Activated naive CD8-positive, alpha-beta T cell treated with anti-CD3 and anti-CD28 coated beads, Interleukin-2, amount 50 U/mL, for 24 hours (primary cell): Measurements from ENCODE around the gene CMTM4.
A peak's percentile ranks its signal among the peaks of the same experiment; 100 is the strongest.
"Not testable (repeated sequence)": the region's sequence is repeated elsewhere in the genome, so short reads cannot be mapped to it uniquely, and the experiment has no call there.

Source experiments
- ATAC-seq: fragments of 150-1000 bp; cut with Tn5 transposase; one replicate; pipeline ENCODE4 v1.10.0; 2021
- DNase-seq: peaks from one replicate; pipeline ENCODE4 v3.0.0; 2021
- H3K27ac Mint-ChIP-seq: one replicate; pipeline ENCODE4 v1.8.0; 2021; ENCODE audit warnings: mild to moderate bottlenecking, mixed read lengths
- H3K27me3 Mint-ChIP-seq: one replicate; pipeline ENCODE4 v1.8.0; 2021; ENCODE audit warnings: mixed read lengths
- H3K36me3 Mint-ChIP-seq: one replicate; pipeline ENCODE4 v1.8.0; 2021; ENCODE audit warnings: low read depth, mixed read lengths
- H3K4me1 Mint-ChIP-seq: one replicate; pipeline ENCODE4 v1.8.0; 2021; ENCODE audit warnings: mixed read lengths
- H3K4me3 Mint-ChIP-seq: one replicate; pipeline ENCODE4 v1.8.0; 2021; ENCODE audit warnings: mild to moderate bottlenecking, moderate library complexity, mixed read lengths
- H3K9me3 Mint-ChIP-seq: one replicate; pipeline ENCODE4 v1.8.0; 2021; ENCODE audit warnings: mixed read lengths

Gene CMTM4

GRCh38 chr16:66695471-66695934 is 1.0 kb downstream of the CMTM4 start:
- no peak for DNase-seq

GRCh38 chr16:66693149-66693548 is 3.4 kb downstream of the CMTM4 start:
- H3K27me3 Mint-ChIP-seq, result peaks cover 21% of the 10 kb centered on the region
- ATAC-seq, result no peak
- H3K4me3 Mint-ChIP-seq, result no peak overlapping the region
- no peak for DNase-seq
- no peaks in the 10 kb centered on the region for H3K9me3 Mint-ChIP-seq
- H3K27ac Mint-ChIP-seq, result no peak overlapping the region
- peaks cover 14% of the 10 kb centered on the region for H3K4me1 Mint-ChIP-seq
- no peaks in the 10 kb centered on the region for H3K36me3 Mint-ChIP-seq

More at GRCh38 chr16:66695471-66695934, 1.0 kb downstream of the CMTM4 start:
- H3K9me3 Mint-ChIP-seq, result no peaks in the 10 kb centered on the region
- H3K27ac Mint-ChIP-seq, result peak overlapping the region; percentile 52
- H3K27me3 Mint-ChIP-seq, result peaks cover 30% of the 10 kb centered on the region
- H3K4me3 Mint-ChIP-seq, result peak overlapping the region; percentile 70
- ATAC-seq, result no peak
- peaks cover 14% of the 10 kb centered on the region for H3K4me1 Mint-ChIP-seq
- H3K36me3 Mint-ChIP-seq, result no peaks in the 10 kb centered on the region

GRCh38 chr16:66692341-66692740 is 4.2 kb downstream of the CMTM4 start:
- H3K27me3 Mint-ChIP-seq, result peaks cover 14% of the 10 kb centered on the region
- H3K27ac Mint-ChIP-seq, result no peak overlapping the region
- no peaks in the 10 kb centered on the region for H3K36me3 Mint-ChIP-seq
- ATAC-seq, result no peak
- peaks cover 13% of the 10 kb centered on the region for H3K4me1 Mint-ChIP-seq
- H3K4me3 Mint-ChIP-seq, result no peak overlapping the region
- DNase-seq, result no peak
- H3K9me3 Mint-ChIP-seq, result no peaks in the 10 kb centered on the region

- no peak for DNase-seq
- no peak for ATAC-seq
- Mint-ChIP-seq H3K36me3 (no peaks in the 10 kb centered on the region), H3K4me1 (peaks cover 9% of the 10 kb centered on the region), H3K27ac (no peak overlapping the region), H3K9me3 (no peaks in the 10 kb centered on the region), H3K27me3 (peaks cover 14% of the 10 kb centered on the region), H3K4me3 (no peak overlapping the region)
Measured at GRCh38 chr16:66691234-66691633, 5.3 kb downstream of the CMTM4 start.

GRCh38 chr16:66690106-66690847 is 6.3 kb downstream of the CMTM4 start:
- no peaks in the 10 kb centered on the region for H3K9me3 Mint-ChIP-seq
- ATAC-seq (no peak), DNase-seq (no peak)
- no peak overlapping the region for H3K27ac Mint-ChIP-seq
- no peaks in the 10 kb centered on the region for H3K36me3 Mint-ChIP-seq
- H3K4me1 Mint-ChIP-seq, result peaks cover 3% of the 10 kb centered on the region
- H3K27me3 Mint-ChIP-seq, result peaks cover 10% of the 10 kb centered on the region
- H3K4me3 Mint-ChIP-seq, result no peak overlapping the region

GRCh38 chr16:66689282-66689681 is 7.3 kb downstream of the CMTM4 start:
- H3K4me3 Mint-ChIP-seq, result no peak overlapping the region
- no peak overlapping the region for H3K27ac Mint-ChIP-seq
- H3K36me3 Mint-ChIP-seq, result no peaks in the 10 kb centered on the region
- no peaks in the 10 kb centered on the region for H3K9me3 Mint-ChIP-seq
- ATAC-seq (no peak), DNase-seq (no peak)
- H3K27me3 Mint-ChIP-seq, result peaks cover 3% of the 10 kb centered on the region
- H3K4me1 Mint-ChIP-seq, result no peaks in the 10 kb centered on the region

- DNase-seq, result no peak
- no peak for ATAC-seq
Measured at GRCh38 chr16:66687906-66688625, 8.5 kb downstream of the CMTM4 start.

GRCh38 chr16:66685501-66686115 is 10.9 kb downstream of the CMTM4 start:
- H3K27ac Mint-ChIP-seq, ATAC-seq, H3K4me1 Mint-ChIP-seq, H3K9me3 Mint-ChIP-seq, H3K36me3 Mint-ChIP-seq, H3K4me3 Mint-ChIP-seq, DNase-seq, H3K27me3 Mint-ChIP-seq: not testable (repeated sequence)

More at GRCh38 chr16:66687906-66688625, 8.5 kb downstream of the CMTM4 start:
- Mint-ChIP-seq H3K4me1 (no peaks in the 10 kb centered on the region), H3K9me3 (no peaks in the 10 kb centered on the region), H3K27ac (no peak overlapping the region), H3K27me3 (peaks cover 3% of the 10 kb centered on the region), H3K4me3 (no peak overlapping the region), H3K36me3 (no peaks in the 10 kb centered on the region)

- DNase-seq (no peak), ATAC-seq (no peak)
- no peaks in the 10 kb centered on the region for H3K36me3 Mint-ChIP-seq
- H3K4me3 Mint-ChIP-seq, result no peak overlapping the region
- no peaks in the 10 kb centered on the region for H3K4me1 Mint-ChIP-seq
- no peaks in the 10 kb centered on the region for H3K27me3 Mint-ChIP-seq
- H3K27ac Mint-ChIP-seq, result no peak overlapping the region
- H3K9me3 Mint-ChIP-seq, result no peaks in the 10 kb centered on the region
Measured at GRCh38 chr16:66682271-66682670, 14.3 kb downstream of the CMTM4 start.

- DNase-seq, result no peak
- H3K9me3 Mint-ChIP-seq, result no peaks in the 10 kb centered on the region
- no peak for ATAC-seq
Measured at GRCh38 chr16:66681676-66682075, 14.9 kb downstream of the CMTM4 start.

GRCh38 chr16:66678337-66678736 is 18.2 kb downstream of the CMTM4 start:
- no peaks in the 10 kb centered on the region for H3K27me3 Mint-ChIP-seq
- no peak overlapping the region for H3K4me3 Mint-ChIP-seq
- H3K27ac Mint-ChIP-seq, result no peak overlapping the region
- no peaks in the 10 kb centered on the region for H3K36me3 Mint-ChIP-seq
- ATAC-seq (no peak), DNase-seq (no peak)
- no peaks in the 10 kb centered on the region for H3K9me3 Mint-ChIP-seq
- no peaks in the 10 kb centered on the region for H3K4me1 Mint-ChIP-seq

More at GRCh38 chr16:66681676-66682075, 14.9 kb downstream of the CMTM4 start:
- Mint-ChIP-seq H3K4me3 (no peak overlapping the region), H3K27me3 (no peaks in the 10 kb centered on the region), H3K27ac (no peak overlapping the region), H3K4me1 (no peaks in the 10 kb centered on the region), H3K36me3 (no peaks in the 10 kb centered on the region)

GRCh38 chr16:66677836-66678235 is 18.7 kb downstream of the CMTM4 start:
- Mint-ChIP-seq H3K36me3 (no peaks in the 10 kb centered on the region), H3K27ac (no peak overlapping the region), H3K9me3 (no peaks in the 10 kb centered on the region), H3K27me3 (no peaks in the 10 kb centered on the region), H3K4me1 (no peaks in the 10 kb centered on the region), H3K4me3 (no peak overlapping the region)
- ATAC-seq (no peak), DNase-seq (no peak)

GRCh38 chr16:66677179-66677578 is 19.4 kb downstream of the CMTM4 start:
- no peaks in the 10 kb centered on the region for H3K36me3 Mint-ChIP-seq
- H3K9me3 Mint-ChIP-seq, result no peaks in the 10 kb centered on the region
- H3K27me3 Mint-ChIP-seq, result no peaks in the 10 kb centered on the region
- H3K27ac Mint-ChIP-seq, result no peak overlapping the region
- DNase-seq (no peak), ATAC-seq (no peak)
- no peaks in the 10 kb centered on the region for H3K4me1 Mint-ChIP-seq
- no peak overlapping the region for H3K4me3 Mint-ChIP-seq

GRCh38 chr16:66676599-66676998 is 19.9 kb downstream of the CMTM4 start:
- Mint-ChIP-seq H3K4me3 (no peak overlapping the region), H3K36me3 (no peaks in the 10 kb centered on the region), H3K4me1 (no peaks in the 10 kb centered on the region), H3K9me3 (no peaks in the 10 kb centered on the region), H3K27ac (no peak overlapping the region), H3K27me3 (no peaks in the 10 kb centered on the region)
- no peak for DNase-seq
- no peak for ATAC-seq

- H3K27me3 Mint-ChIP-seq, result no peaks in the 10 kb centered on the region
- ATAC-seq (no peak), DNase-seq (no peak)
- H3K36me3 Mint-ChIP-seq, result no peaks in the 10 kb centered on the region
- H3K4me1 Mint-ChIP-seq, result no peaks in the 10 kb centered on the region
- no peak overlapping the region for H3K27ac Mint-ChIP-seq
- H3K4me3 Mint-ChIP-seq, result no peak overlapping the region
- H3K9me3 Mint-ChIP-seq, result no peaks in the 10 kb centered on the region
Measured at GRCh38 chr16:66673691-66674090, 22.9 kb downstream of the CMTM4 start.
